Stimulated activated CD4-positive, alpha-beta T cell treated with anti-CD3 and anti-CD28 coated beads, Interleukin-4, amount 100 ng/mL, for 48 hours (primary cell): ENCODE measurements around the gene CBY3.
"Not testable (repeated sequence)": the region's sequence is repeated elsewhere in the genome, so short reads cannot be mapped to it uniquely, and the experiment has no call there.

Experiments used
- DNase-seq, 2 donors: peaks; one replicate each; pipeline ENCODE4 v3.0.0-alpha.2; 2020; ENCODE audit warnings: low read depth in 2 of 2

CBY3 gene

DNA sequence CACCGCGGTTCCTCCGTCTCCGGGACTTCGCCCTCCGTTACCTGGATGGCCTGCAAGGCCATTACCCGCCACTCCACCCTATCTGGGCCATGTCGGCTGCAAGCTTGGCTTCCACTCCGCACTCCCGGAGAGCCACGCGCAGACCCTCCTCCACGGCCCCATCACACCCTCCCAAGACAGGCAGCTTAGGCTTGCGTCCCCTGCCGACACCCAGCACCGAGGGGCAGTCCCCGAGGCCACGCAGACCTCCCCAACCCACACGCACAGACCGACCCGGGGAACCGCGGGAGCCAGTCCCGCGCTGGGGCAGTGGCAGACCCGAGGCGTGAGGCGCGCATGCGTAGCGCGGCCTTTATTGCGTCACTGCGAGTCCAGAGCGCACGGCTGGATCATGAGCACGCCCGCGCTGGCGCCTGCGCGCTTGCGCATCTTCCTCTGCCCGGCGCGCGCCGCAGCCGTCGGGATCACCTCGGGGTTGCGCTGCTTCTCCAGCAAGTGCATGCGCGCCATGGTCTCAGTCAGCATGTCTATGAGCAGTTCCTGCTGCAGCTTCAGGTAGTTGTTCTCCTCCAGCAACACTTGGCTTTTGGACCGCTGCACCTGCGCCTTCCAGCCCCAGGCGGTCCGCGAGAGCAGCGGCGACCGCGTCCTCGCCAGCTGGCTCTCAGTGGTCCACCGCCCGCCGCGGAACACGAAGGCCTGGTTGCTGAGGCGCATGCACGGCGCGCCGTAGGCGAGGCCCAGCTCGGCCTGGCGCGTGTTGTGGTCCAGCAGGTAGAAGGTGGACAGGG is 2.4 kb downstream of the CBY3 start:
- peak; percentile 89 to 92 for DNase-seq

DNA sequence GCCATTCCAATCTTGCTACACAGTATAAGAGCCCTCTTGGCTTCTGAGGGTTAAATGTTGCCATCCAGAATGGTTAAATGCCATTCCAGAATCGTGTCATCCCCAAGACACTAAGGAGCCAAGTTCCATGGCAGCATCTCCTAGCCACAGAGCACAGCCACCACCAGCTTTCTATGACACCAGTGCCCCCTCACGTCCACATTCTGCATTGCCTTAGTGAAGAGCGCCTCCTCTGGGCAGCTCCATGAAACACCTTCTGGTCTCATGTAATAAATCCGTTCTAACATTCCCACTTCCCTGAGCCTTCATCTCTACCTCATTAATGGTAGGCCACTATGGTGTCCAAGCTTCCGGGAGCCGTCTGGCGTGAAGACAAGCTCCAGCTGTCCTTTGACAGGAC is 12.4 kb downstream of the CBY3 start:
- peak in 1 of 2 donors; percentile 32 for DNase-seq

DNA sequence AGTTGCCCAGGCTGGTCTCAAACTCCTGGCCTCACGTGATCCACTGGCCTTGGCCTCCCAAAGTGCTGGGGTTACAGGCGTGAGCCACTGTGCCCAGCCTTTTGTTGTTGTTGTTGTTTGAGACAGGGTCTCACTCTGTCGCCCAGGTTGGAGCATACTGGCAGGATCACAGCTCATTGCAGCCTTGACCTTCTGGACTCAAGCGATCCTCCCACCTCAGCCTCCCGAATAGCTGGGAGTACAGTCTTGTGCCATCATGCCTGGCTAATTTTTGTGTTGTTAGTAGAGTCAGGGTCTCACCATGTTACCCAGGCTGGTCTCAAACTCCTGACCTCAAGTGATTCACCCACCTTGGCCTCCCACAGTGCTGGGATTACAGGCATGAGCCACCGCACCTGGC is 19.2 kb downstream of the CBY3 start:
- not testable (repeated sequence) for DNase-seq

DNA sequence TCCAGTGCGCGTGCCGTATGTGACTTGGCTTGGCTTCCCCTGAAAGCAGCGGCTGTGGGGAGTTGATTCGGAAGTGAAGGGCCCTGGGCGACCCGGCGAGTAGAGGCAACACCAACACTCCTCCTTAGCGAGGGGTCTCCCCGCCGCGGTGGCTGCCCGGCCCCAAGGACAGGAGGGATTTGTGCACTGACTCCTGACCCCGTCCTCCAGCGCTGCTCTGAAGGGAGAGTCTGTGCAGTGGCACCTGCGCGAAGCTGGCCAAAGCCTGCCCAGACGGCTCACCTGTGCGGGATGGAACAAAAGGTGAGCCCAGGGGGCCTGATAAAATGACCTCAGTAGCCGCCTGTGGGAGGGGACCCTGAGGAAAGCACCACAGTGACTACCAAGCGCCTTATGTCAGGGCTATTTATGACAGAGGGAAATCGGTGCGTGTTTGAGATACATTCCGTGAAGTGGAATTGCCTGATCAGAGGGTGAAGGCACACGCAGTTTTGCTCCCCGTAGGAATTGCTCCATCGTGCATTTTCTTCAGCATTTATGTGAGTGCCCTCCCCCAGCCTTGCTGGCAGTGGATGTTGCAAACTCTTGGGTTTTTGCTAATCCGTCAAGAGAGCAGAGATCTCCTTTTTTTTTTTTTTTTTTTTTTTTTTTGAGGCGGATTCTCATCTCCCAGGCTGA is 22.5 kb downstream of the CBY3 start:
- DNase-seq = not testable (repeated sequence)

DNA sequence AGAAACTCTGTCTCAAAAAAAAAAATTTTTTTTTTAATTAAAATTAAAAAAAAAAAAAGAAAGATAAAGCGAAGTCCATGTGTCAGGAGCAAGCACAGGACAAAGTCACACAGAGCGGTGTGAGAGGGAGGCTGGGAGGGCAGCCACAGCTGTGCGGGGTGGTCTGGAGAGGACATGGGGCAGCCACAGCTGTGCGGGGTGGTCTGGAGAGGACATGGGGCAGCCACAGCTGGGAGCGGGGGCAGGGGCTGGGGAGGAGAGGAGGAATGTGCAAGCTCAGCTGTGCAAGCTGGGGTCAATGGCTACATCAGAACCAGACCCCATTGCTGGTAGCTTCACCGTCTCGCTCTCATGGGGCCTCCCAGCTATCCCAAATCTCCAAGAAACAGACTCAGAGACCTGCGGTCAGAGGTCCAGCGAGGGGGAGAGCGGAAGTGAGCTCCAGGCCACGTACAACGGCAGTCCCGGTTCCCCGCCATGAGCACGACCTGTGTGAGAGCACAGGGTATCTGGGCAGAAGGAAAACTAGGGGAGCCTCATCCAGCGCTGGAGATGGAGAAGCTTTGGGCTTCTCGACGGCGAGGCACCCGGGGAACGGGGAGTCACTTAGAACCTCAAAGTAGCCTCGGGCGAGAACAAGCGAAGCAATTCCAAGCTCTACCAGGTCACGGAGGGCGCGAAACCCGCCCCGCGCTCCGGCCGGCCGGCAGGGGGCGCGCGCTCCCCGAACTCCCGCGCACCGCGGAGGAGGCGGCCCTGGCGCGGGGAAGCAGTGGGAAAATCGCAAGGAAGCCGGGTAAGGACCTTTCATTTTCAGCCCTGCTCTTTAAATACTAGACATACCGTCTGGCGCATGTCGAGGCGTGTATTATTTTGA is 23.3 kb downstream of the CBY3 start:
- not testable (repeated sequence) for DNase-seq

DNA sequence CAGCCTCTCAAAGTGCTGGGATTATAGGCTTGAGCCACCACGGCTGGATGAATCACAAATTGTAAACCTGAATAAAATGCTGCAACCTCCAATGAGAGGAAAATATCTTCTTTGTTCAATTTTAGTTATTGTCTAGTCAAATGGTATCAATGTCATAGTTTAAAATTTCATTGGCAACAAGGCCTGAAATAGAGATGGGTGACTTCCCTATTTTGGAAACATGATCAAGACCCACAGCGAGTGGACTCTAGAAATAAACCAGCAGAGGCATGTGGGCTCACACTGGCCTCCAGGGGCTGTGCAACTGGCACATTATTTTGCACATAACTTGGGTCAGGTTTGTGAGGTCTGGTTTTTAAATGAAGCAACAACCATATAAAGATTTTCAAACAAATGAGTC is 27.7 kb downstream of the CBY3 start:
- not testable (repeated sequence) for DNase-seq

DNA sequence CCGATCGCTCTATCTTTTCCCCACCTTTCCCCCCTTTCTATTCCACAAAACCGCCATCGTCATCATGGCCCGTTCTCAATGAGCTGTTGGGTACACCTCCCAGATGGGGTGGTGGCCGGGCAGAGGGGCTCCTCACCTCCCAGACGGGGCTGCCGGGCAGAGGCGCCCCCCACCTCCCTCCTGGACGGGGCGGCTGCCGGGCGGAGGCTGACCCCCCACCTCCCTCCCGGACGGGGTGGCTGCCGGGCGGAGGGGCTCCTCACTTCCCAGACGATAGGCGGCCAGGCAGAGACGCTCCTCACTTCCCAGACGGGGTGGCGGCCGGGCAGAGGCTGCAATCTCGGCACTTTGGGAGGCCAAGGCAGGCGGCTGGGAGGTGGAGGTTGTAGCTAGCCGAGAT is 30.6 kb downstream of the CBY3 start:
- not testable (repeated sequence) for DNase-seq

DNA sequence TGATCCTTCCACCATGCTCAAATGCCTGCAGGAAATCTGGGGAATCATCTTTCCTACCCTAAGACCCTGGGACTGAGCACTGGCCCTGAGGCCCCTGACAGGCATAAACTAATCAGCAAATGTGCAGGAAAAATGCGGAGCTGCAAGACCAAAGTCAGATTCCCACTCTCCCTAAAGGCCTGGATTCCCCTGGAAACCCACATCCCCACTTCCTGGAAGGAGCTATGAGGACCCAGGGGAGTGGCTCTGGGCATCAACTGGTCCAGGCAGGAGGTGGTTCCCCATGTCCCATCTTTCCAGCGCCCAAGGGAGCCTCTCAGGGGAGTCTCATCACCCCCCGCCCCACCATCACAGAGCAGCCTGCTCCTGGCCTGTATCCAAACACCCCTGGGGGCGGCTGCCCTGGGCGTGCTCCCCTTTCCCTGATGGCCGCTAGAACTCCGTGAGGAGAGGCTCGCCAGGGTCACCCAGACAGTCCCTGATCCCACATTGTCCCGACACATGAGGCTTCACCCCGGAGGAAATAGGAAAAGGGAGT is 31.6 kb downstream of the CBY3 start:
- DNase-seq = not testable (repeated sequence)

DNA sequence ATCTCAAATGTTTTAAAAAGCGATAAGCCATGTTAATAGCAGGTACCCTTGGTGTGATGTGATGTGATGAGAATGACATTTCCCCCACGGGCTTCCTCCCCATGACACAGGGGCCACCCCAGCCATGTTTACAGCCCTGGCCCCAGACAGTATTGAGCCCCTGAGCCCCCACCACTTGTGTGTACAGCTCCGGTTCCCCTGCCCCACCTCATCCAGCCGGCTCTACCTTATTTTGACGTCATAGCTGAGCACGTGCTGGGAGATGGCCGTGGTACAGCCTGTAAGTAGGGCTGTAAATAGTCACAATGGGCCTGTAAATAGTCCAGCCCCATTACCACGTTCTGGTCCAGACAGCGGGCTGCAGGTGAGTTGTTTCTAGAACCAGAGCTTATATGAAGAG is 32.4 kb downstream of the CBY3 start:
- no peak for DNase-seq

DNA sequence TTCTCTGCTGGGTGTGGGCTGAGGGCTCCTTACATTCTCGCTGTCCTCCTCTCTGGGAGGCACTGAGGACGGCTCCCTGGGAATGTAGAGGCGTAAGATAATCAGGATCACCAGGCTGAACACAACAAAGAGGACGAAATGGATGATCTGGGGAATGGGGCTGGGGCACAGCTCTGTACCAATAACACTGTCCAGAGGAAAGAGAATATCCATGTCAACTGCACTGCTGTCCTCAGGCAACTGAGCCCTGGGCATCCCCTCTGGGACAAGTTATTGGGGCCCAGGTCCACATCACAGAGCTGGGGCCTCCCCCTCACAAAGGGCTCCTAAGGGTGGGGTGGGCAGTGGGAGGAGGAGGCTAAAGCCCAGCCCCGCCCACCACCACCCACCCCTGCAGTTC is 36.1 kb downstream of the CBY3 start:
- not testable (repeated sequence) for DNase-seq

DNA sequence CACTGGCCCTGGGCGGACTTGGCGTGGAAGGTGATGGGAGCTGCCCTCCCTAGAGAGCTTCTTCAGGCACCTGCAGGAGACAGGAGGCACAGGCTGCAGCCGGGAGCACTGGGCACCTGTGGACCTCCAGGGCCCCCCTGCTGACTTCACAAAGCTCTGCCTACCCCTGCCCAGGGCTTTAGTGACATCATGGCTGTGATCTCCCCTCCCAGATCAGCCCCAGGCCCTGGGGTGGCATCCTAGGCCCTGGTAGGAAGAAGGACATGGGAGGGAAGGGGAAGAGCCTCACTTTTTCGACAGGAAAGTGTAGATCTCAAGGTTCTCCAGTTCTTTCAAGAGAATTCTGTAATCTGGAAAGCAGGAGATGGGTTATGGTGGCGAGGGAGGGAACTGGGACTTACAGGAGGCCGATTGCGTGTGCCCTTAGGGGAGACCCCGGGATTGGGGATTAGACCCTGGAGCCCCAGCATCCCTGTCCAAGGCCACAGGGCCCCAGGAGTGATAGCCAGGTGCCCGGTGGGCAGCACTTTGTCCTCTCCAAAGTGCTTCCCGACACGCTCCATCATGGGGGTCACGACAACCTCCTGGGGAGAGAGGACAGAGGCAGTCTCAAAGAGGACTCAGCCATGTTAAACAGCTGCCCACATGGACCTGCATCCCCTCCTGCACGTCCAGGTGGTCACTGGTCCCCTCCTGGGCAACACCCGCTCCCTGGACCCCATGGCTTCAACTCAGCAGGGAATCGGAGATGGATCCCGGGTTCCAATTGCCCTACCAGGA is 37.5 kb downstream of the CBY3 start:
- not testable (repeated sequence) for DNase-seq

DNA sequence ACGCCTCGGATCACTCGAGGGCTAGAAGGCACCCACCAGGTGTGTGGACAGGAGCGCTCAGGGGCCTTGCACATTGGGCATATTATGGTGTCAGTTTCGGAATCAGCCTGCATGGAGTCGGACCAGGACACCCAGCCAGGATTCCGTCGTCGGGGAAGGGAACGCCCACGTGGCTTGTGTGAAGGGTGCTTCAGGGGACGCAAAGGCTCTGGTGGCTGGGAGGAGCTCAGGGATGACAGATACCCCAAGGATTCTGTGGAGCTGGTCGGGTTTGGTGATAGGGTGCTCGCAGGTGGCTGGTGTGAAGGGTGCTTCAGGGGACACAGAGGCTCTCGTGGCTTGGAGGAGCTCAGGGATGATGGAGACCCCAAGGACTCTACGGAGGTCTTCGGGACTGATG is 38.2 kb downstream of the CBY3 start:
- not testable (repeated sequence) for DNase-seq

DNA sequence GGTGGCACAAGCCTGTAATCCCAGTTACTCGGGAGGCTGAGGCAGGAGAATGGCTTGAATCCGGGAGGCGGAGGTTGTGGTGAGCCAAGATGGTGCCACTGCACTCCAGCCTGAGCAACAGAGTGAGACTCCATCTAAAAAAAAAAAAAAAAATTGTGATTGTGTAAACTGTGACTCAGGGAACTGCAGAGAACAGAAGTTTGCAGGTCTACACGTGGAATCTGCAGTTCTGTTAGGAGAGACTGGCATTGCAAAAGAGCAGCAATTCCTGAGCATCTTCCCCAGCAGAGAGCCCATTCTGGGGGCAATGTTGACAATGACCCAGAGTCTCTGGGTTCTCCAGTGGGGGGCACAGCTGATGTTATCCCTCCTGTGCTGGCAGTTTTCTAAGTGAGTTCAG is 39.1 kb downstream of the CBY3 start:
- DNase-seq = not testable (repeated sequence)

DNA sequence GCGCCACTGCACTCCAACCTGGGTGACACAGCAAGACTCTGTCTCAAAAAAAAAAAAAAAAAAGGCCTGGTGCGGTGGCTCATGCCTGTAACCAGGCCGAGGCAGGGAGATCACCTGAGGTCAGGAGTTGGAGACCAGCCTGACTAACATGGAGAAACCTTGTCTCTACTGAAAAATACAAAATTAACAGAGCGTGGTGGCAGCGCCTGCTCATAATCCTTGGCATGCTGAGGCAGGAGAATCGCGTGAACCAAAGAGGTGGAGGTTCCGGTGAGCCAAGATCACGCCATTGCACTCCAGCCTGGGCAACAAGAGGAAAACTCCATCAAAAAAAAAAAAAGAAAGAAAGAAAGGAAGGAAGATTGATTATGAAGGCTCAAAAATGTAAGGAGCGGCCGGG is 41.5 kb downstream of the CBY3 start:
- DNase-seq = not testable (repeated sequence)

DNA sequence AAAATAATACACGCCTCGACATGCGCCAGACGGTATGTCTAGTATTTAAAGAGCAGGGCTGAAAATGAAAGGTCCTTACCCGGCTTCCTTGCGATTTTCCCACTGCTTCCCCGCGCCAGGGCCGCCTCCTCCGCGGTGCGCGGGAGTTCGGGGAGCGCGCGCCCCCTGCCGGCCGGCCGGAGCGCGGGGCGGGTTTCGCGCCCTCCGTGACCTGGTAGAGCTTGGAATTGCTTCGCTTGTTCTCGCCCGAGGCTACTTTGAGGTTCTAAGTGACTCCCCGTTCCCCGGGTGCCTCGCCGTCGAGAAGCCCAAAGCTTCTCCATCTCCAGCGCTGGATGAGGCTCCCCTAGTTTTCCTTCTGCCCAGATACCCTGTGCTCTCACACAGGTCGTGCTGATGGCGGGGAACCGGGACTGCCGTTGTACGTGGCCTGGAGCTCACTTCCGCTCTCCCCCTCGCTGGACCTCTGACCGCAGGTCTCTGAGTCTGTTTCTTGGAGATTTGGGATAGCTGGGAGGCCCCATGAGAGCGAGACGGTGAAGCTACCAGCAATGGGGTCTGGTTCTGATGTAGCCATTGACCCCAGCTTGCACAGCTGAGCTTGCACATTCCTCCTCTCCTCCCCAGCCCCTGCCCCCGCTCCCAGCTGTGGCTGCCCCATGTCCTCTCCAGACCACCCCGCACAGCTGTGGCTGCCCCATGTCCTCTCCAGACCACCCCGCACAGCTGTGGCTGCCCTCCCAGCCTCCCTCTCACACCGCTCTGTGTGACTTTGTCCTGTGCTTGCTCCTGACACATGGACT is 46.3 kb downstream of the CBY3 start:
- DNase-seq = not testable (repeated sequence)

DNA sequence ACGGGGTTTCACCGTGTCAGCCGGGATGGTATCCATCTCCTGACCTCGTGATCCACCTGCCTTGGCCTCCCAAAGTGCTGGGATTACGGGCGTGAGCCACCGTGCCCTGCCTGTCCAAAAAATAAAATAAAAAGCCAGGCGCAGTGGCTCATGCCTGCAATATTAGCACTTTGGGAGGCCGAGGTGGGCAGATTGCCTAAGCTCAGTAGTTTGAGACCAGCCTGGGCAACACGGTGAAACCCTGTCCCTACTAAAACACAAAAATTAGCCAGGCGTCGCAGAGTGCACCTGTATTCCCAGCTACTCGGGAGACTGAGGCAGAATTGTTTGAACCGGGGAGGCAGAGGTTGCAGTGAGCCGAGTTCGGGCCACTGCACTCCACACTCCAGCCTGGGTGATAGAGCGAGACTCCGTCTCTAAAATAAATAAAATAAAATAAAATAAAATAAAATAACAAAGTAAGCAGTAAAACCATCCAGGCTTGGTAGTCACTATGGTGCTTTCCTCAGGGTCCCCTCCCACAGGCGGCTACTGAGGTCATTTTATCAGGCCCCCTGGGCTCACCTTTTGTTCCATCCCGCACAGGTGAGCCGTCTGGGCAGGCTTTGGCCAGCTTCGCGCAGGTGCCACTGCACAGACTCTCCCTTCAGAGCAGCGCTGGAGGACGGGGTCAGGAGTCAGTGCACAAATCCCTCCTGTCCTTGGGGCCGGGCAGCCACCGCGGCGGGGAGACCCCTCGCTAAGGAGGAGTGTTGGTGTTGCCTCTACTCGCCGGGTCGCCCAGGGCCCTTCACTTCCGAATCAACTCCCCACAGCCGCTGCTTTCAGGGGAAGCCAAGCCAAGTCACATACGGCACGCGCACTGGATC is 47.1 kb downstream of the CBY3 start:
- not testable (repeated sequence) for DNase-seq
